Stimulated activated CD4-positive, alpha-beta T cell treated with anti-CD3 and anti-CD28 coated beads, Interleukin-4, amount 100 ng/mL, for 4 hours (primary cell): ENCODE results near the gene AGPAT2.

Source experiments
- DNase-seq, 2 experiments: peaks; one replicate each; pipeline ENCODE4 v3.0.0-alpha.2; 2020

AGPAT2 gene

GRCh38 chr9:136660971-136661550, 26.2 kb downstream of the AGPAT2 start:
- no peak for DNase-seq

DNA sequence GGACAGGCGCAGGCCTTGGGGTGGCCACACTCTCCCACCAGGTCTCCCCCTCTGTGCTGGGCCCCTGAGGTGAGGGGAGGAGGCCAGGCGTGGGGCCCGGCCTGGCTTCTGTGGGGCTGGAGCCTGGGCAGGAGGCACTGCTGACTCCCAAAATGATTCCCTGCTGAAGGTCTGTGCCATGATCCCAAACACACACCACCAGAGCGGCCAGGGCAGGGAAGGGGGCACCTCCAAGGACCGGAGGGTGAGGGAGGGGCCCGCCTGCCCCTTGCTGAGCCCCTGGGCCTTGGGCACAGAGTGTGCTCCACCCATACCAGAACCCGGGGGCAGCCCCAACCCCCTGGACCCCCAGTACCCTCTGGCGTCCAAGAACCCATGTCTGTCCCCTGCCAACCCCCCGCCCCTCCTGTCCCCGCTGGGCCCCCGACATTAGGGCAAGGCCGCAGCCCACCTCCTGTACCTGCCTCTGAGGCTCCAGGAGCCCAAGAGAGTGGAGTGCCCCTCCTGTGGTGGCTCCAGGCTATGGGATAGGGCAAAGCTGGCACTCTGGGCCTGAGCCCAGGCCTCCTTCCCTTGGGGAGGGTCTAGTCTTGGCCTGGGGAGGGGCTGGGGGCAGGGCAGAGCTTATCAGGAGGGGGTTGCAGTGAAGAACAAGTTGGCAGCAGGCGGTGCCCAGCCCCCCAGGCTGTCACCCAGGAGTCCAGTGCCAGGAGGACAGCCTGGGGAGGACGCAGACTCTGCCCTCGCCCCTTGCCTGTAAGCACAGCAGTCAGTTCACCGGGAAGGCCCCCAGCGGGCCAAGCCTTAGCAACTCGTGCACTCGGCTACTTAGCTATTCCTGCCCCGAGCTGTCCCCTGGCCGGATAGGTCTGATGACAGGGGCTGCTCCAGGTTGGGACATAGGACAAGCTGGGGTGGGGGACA, 27.1 kb downstream of the AGPAT2 start:
- DNase-seq: no peak

- no peak for DNase-seq
These were observed 28.3 kb downstream of the AGPAT2 start for GRCh38 chr9:136658849-136659535.

- DNase-seq: no peak
These were observed 29.0 kb downstream of the AGPAT2 start for GRCh38 chr9:136657974-136658848.

DNA sequence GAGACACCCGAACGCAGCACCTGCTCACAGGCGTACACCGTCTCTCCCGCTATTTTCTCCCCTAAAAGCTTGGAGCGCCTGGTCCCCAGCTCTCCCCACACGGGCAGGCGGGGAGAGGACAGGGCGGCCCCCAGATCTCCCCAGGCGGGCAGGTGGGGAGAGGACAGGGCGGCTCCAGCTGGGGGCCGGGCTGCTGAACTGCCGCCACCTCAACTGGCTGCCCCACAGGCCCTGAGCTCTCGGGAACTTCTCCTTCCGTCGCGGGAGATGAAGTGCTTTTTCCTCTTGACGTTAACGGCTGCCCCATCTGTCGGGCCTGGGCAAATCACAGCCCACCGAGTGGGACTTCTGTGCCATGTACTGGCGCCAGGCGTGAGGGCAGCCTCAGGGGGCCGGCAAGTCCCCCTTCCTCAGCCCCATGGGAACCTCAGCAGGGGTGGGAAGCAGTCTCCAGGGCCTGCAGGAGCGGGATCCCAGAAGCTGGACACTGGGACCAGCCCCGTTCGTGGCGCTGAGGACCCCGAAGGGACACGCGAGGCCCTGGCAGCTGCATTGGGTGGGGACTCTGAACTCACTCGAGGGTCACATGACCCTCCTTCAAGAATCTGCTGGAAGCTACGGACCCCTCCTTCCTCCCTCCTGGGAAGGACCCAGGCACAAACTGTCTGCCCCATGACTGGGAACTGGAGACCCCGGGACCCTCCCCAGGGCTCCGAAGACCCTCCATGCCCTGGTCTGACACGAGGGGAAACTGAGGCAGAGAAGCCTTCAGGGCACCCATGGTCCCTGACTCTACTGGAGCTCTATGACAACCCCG, 30.3 kb downstream of the AGPAT2 start:
- DNase-seq: no peak

GRCh38 chr9:136656183-136656738, 31.0 kb downstream of the AGPAT2 start:
- no peak for DNase-seq

DNA sequence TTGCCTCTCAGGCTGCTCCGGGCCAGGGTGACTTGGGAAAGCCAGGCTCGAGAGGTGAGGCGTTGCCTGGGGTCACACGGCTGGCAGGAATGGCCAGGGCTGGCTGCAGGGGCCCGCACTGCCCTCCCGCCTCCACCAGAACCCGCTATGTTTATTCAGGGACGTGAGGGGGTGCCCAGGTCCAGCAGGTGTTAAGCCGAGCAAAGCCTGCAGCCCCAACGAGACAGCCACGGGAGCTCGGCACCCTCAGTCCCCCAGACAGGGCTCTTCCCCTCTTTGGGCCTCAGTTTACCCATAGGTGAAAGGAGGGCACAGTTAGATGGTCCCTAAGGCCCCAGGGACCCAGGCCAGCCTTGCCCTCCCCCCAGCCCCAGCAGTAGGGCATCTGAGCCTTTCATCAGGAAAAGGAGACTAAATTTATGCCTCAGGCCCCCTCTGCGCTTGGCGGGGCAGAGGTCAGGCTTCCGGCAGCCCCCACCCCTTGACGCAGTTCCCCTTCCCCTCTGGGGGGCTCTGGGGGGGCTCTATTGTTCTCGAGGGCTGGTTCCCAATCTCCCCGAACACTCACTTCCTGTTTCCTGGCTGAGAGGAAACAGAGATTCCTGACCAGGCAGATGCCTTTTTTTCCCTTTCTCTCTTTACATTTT, 31.6 kb downstream of the AGPAT2 start:
- DNase-seq: no peak

GRCh38 chr9:136654820-136655535, 32.3 kb downstream of the AGPAT2 start:
- DNase-seq: no peak

DNA sequence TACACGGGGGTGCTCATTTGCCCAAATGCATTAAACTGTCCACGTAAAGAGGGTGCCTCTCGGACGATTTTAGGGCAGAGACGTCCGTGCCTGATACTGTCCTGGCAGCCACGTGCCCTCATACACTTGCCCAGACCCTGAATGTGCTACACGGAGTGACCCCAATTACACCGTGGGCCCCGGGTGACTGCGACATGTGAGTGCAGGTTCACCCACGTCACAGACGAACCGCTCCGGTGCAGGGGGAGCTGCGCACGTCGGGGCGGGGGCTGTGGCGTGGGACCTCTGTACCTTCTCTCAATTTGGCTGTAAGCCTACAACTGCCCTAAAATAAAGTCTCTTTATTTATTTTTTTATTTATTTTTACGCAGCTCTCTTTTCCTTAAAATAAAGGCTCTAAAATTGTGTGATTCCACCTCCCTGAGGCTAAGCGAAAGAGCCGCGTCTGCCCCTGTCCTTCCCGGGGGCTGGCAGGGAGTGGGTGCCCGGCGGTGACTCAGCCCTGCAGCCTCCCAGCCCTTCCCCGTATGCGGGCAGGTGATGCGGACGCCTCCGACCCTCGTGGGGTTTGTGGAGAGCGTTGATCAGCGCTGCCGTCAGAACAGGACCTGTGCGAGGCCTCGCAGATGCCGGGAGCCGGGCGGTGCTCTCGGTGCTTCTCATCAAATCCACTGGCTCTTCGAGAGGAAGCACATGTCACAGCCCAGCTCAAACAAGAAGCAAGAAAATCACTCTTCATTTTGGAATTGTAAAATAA, 33.8 kb downstream of the AGPAT2 start:
- DNase-seq: no peak

- DNase-seq: no peak
These were observed 35.4 kb downstream of the AGPAT2 start for GRCh38 chr9:136651860-136652259.

DNA sequence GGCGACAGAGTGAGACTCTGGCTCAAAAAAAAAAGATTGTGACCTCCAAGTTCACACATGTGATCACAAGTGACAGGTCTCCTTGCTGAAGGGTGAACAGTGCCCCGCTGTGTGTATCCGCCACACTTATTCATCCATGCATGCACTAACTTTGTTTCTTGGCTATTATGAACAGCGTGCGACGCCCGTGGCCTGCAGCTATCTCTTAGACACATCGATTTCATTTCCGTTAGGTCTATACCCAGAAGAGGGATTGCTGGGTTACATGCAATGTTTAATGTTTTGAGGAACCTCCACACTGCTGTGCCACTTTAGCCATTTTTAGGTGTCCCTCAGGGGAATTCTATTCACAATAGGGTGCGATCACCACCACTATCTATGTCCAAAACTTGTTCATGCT, 36.6 kb downstream of the AGPAT2 start:
- no peak for DNase-seq

DNA sequence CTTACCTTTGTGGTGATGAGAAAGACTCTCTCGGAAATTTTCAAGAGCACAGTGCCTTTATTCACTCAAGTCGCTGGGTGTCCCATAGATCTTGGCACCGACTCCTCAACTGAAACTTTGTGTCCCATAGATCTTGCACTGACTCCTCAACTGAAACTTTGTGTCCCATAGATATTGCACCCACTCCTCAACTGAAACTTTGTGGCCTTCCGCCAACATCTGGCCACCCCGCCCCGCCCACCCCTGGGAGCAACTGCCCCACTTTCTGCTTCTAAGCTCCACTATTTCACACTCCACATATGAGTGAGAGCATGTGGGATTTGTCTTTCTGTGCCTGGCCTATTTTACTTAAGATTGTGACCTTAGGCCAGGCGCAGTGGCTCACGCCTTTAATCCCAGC, 37.2 kb downstream of the AGPAT2 start:
- no peak for DNase-seq

GRCh38 chr9:136648751-136649150, 38.5 kb downstream of the AGPAT2 start:
- no peak for DNase-seq

- DNase-seq: no peak
These were observed 40.2 kb downstream of the AGPAT2 start for GRCh38 chr9:136646827-136647711.

DNA sequence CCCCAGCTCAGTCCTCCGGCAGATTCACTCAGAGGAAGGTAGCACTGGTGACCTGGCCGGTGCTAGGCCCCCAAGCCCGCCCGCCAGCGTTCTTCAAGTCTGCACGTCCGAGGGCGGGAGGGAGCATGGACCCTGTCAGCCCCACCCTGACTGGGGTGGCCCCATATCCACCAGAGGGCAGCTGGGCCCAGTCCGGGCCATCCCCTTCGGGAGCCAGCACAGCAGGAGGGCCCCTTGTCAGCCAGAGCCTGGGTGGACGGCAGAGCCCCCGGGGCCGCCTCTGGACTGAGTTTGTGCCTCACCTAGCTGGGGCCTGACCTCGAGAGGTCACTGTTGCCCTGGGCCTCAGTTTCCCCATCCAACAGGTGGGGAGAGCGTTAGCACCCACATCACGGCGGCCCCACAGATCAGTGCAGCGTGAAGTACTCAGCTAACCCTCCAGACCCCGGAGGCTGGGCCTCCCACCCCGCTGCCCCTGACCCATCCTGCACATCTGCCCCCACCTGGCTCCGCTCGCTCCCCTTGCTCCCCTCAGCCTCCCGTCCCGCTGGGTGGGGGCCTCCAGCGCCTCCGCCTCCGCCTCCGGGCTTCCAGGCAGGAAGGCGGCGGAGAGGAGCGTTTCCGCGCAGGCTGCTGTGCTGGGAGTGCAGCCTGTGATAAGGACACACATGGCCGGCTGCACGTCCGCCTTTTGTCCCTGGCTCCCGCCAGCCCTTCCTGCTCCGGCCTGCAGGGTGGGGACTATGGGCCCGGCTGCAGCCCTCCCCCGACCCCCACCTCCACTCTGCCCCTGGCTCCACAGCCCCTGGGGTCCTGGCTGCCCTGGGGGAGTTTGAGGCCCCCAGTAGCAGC, 41.1 kb downstream of the AGPAT2 start:
- DNase-seq: no peak

- DNase-seq: no peak
These were observed 41.8 kb downstream of the AGPAT2 start for GRCh38 chr9:136645352-136645902.
